PC-3 (cell line): ENCODE data around the gene ZIK1.

ENCODE experiments used
- CTCF ChIP-seq: fragments of 300-600 bp; sonication (generic); conservative IDR thresholded peaks from 2 replicates; pipeline ENCODE4 v1.5.1; 2017; ENCODE audit warnings: antibody characterized with exemption, low read depth, mild to moderate bottlenecking, low read length
- EZH2 ChIP-seq: fragments of 300-600 bp; sonication (generic); IDR thresholded peaks from one replicate; pipeline ENCODE4 v1.6.1; 2017; ENCODE audit warnings: antibody characterized with exemption, mild to moderate bottlenecking, low read length; ENCODE audit not compliant: unreplicated experiment

DNA sequence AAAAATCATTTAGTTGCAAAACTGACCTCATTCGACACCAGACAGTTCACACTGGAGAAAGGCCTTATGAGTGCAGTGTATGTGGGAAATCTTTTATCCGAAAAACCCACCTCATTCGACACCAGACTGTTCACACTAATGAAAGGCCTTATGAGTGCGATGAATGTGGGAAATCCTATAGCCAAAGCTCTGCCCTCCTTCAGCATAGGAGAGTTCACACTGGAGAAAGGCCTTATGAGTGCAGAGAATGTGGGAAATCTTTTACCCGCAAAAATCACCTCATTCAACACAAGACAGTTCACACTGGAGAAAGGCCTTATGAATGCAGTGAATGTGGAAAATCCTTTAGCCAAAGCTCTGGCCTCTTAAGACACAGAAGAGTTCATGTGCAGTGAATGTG lies 23.0 kb downstream of the ZIK1 start:
- TF ChIP-seq CTCF, result no peak
- no peak for TF ChIP-seq EZH2
